GM19328 (cell line): ENCODE results near the gene EEFSEC.

Source experiments
- ATAC-seq: cut with Tn5 transposase; IDR thresholded peaks from one replicate; pipeline ENCODE4 v1.9.1; 2021; ENCODE audit warnings: mild to moderate bottlenecking, moderate library complexity; ENCODE audit not compliant: unreplicated experiment

EEFSEC gene

GRCh38 chr3:128383316-128384235, 230.3 kb downstream of the EEFSEC start:
- no peak for ATAC-seq

GRCh38 chr3:128385080-128385832, 232.0 kb downstream of the EEFSEC start:
- ATAC-seq: no peak

- no peak for ATAC-seq
These were observed 235.7 kb downstream of the EEFSEC start for GRCh38 chr3:128388932-128389331.

GRCh38 chr3:128390867-128391266, 237.6 kb downstream of the EEFSEC start:
- ATAC-seq: no peak

GRCh38 chr3:128392021-128392420, 238.7 kb downstream of the EEFSEC start:
- ATAC-seq: no peak

DNA sequence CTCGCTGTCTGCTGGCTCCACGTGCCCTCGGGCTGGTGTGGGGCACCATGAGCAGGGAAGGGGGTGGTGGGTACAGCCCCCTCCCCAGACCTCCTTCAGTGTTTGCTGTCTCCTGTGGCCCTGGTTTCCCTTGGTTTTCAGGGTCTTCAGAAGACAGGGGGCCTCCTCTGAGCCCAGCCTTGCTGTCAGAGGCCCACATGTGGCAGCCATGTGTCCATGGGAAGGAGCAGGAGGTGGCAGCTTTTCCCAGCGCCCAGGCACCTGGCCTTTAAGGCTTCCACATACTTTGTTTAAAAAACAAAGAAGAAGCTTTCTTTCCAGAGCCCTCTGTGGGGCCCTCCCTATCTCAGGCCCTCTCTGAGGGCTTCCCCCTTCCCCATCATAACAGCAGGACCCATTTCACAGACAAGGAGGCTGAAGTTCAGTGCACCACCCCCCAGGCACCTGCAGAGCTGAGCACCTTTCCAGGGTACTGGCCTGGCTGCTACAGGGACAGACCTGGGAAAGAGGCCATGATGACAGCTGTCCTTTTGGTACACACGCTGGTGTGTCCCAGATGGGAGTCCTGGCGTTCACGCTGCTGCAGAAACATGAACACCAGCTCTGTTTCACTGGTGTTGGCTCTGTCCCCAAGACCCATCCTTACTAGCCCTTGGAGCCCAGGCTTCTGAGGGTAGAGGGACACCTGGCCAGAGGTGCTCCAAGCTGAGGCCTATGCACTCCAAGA, 239.7 kb downstream of the EEFSEC start:
- no peak for ATAC-seq

- ATAC-seq: no peak
These were observed 240.8 kb downstream of the EEFSEC start for GRCh38 chr3:128394033-128394432.

- ATAC-seq: no peak
These were observed 241.8 kb downstream of the EEFSEC start for GRCh38 chr3:128395046-128395445.

GRCh38 chr3:128395500-128396162, 242.3 kb downstream of the EEFSEC start:
- no peak for ATAC-seq

GRCh38 chr3:128397484-128397883, 244.2 kb downstream of the EEFSEC start:
- ATAC-seq: no peak

DNA sequence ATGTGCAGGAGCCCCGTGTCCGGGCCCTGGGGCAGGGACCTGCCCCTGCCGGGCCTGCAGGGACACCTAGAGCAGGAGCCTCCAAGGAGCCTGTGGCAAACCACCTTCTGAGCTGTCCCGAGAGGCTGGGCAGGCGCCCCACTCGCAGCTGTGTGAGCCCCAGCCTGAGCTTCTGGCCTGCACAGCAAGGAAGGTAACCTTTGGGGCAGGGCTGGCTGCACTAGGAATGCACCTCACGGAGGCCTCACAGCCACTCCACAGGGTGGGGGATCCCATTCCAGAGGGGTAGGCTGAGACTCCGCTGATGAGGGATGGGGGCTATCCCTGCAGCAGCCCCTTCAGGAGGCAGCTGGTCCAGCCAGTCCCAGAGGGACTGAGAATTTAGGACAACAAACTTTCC, 245.3 kb downstream of the EEFSEC start:
- ATAC-seq: no peak

DNA sequence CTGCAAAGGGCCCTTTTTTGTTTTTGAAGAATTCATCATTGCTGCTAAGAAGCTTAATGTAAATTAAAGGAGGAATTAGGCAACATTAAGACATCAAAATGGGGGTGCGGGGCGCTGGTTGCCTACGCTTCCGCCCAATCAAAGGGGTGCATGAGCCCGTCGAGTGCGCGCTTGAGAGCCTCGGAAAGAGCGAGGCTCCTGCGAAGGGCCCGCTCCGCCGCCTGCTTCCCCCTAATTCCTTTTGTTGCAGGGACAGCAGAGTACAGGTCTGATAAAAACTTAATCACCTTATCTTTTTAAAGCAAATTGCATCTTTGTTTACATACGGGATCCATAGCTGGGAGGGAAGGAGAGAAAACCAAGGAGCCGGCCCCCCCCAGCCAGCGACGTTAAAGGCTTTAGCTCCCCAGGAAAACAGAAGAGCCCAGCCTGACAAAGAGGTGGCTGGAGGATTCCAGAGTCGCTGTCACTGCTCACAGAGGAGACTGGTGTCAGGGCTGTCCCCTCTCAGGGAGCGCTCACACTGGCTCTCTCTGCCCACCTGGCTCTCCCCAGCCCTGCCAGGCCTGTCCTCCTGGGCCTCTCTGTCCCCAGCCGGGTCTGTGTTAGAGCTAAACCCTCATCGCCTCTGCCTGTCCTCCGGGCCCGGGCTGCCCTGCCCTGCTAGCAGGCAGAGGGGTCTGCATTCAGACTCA, 246.1 kb downstream of the EEFSEC start:
- ATAC-seq: no peak

- ATAC-seq: no peak
These were observed 247.4 kb downstream of the EEFSEC start for GRCh38 chr3:128400671-128401070.

GRCh38 chr3:128402319-128402718, 249.0 kb downstream of the EEFSEC start:
- no peak for ATAC-seq

- no peak for ATAC-seq
These were observed 249.7 kb downstream of the EEFSEC start for GRCh38 chr3:128402998-128403397.

DNA sequence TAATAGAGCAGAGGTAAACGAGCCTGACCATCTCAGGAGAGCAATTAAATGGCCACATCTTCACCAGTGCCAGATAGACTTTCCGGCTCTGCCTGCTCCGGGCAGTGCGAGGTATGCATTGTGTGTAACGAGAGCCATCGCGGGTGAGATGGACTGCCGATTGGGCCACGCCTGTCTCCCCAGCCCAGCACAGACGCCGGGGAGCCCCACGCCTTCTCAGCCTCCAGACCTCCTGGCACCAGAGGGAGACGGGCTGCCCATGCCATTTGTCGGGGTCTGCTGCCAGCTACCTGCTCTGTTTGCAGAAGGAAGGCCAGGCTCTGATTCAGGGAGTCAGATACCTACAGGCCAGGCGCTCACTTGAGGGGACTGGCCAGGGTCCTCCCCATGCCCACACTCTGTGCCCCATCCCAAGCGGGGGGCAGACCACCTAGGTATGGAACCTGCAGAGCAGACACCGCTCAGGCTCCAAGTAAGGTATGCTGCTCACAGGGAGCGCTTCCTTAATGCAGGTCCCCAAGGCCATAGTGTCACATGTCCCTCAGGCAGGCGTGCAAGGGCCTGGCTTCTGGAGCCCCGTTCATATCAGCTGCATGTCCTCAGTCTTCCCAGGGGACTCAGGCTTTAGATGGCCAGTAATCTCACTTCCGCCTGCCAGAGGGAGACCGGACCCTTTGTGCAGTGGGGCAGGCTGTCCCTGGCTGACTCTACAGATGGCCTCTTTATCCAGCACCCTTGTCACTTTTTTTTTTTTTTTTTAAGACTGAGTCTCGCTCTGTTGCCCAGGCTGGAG, 251.2 kb downstream of the EEFSEC start:
- ATAC-seq: no peak

DNA sequence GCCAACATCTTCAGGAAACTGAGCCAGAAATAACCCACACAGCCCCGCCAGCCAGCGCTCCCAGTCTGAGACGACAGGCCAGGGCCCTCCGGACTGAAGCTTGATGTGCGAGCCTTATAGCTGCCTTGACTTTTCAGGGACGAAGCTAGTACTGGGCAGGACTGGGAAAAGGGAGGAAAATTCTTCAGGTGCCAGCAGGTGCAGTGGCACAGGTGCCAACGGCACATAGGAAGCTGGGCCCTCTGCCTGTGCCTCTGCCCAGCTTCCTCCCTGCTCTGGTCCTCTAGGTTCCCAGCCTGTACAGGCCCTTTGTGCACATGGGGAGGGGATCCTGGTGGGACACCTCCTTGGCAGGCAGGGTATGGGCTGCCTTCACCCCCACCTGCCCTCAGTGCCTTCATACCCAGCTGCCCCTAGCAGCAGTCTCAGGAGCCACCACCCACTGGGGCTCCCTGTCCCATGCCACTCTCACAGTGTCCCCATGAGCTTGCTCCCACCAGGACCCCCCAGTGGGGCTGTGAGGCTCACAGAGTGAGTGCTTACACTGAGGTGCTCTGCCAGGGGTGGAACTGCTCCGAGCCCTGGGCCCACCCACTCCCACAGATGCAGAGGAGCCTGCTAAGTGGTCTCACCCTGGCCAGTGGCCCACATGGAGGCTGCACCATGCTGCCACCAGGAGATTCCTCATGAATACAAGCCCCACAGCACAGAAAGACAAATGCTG, 252.4 kb downstream of the EEFSEC start:
- ATAC-seq: no peak

DNA sequence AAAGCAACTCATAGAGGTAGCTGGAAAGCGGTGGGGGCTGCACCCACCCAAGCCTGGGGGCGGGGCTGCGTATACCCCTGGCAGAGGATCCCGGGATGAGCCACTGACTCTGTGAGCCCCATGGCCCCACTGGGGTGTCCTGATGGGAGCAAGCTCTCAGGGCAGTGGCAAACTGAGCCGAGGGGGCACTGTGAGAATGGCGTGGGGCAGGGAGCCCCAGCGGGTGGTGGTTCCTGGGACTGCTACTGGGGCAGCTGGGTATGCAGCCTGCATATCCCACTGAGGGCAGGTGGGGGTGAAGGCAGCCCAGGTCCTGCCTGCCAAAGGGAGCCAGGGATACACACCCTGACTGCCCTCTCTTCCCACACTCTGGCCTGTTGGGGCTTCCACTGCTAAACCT, 254.0 kb downstream of the EEFSEC start:
- no peak for ATAC-seq
